GM23248 (cell line): ENCODE measurements around the gene CCDC134.

ENCODE experiments used
- EZH2 ChIP-seq: fragments of 200-600 bp; sonication (generic); IDR thresholded peaks from 2 replicates; pipeline ENCODE4 v1.6.1; 2018; ENCODE audit warnings: antibody characterized with exemption, mild to moderate bottlenecking; ENCODE audit not compliant: insufficient read depth, poor library complexity, severe bottlenecking
- EZH2phosphoT487 ChIP-seq: fragments of 200-600 bp; sonication (generic); IDR thresholded peaks from 2 replicates; pipeline ENCODE4 v1.6.1; 2018; ENCODE audit warnings: antibody characterized with exemption, moderate library complexity, mild to moderate bottlenecking, low read depth; ENCODE audit not compliant: insufficient read depth

DNA sequence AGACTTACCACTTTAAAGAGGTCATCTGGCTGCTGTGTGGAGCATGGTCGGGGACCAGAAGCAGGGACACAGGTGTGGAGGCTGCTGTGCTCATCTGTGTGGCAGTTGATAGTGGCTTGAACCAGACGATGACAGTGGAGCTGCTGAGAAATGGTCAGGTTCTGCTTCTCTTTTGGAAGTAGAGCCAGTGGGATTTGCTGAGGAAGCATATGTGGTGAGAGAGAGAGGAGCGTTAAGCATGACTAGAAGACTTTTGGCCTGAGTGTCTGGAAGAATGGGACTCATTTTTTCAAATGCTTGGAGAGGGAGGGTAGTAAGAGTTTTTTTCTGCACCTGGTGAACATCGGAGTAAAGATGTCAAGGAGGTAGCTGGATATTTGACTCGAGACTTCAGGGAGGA lies 20.0 kb downstream of the CCDC134 start:
- TF ChIP-seq EZH2phosphoT487 (no peak), EZH2 (no peak)
